Femur (tissue), 1 donor: Measurements from ENCODE around the gene GPR149.

Experiments used
- DNase-seq: peaks from one replicate; pipeline ENCODE4 v3.0.0-alpha.2; 2017

Gene GPR149

DNA sequence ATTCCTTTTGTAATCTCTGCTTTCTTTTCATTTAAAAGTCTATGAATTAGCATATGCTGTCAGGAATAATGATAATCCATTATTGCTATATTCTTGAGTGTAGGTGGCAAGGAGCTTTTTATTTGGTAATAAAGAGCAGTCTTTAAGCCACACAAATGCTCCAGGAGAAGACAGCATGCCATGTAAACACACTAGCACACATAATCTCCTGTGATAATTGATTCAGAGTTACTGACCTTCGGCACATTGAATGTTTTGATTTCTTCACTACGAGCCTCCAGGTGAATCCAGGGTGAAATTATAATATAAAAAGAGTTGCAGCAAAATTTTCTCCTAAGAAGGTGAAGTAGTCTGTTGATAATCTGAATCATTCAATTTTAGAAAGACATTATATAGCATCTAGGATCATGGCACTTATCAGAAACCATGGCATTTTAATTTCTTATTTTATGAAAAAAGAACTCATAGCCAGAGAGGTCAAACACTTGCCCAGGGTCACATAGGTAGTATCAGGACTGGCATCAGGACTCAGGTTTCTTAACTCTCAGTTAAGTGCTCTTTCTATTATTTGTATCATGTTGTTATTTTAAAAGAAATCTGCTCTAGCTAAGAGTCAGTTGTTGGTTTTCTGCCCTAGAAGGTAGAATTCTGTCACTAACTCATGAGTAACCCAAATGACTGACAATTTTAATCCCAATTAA is 84.4 kb downstream of the GPR149 start:
- no peak for DNase-seq

DNA sequence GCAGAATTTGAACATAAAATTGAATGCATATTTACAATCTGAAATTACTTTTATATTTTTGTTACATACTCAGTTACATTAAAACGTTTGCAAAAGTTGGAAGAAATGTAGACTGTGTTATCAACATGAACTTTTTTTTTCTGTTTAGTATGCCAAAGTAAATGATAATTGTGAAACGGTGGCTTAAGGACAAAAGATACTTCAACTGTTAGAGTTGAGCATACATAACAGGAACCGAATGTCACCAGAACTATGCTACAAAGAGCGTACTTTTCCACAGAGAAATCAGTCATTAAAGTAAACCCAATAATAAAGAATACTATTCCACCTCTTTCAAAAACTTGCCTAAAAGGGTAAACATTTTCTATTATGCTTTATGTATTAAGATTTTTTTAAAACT is 91.4 kb downstream of the GPR149 start:
- DNase-seq: no peak

DNA sequence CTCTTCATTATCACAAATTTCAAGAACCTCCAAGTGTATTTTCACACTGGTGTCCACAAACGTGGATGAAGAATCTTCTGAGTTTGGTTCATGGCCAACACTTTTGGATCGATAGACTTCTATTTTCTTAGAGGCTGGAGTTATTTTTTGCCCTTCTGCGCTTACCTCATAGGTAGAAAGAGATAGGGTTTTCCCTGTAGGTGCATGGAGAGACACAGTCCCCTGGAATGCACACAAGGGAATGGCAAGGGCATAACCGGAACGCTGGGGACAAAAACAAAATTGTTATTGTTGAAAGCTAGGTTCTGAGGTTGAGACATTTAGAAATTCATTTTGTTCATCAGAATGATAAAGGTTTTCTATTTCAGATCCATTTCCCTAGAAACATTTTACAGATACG is 92.0 kb downstream of the GPR149 start:
- DNase-seq: no peak

DNA sequence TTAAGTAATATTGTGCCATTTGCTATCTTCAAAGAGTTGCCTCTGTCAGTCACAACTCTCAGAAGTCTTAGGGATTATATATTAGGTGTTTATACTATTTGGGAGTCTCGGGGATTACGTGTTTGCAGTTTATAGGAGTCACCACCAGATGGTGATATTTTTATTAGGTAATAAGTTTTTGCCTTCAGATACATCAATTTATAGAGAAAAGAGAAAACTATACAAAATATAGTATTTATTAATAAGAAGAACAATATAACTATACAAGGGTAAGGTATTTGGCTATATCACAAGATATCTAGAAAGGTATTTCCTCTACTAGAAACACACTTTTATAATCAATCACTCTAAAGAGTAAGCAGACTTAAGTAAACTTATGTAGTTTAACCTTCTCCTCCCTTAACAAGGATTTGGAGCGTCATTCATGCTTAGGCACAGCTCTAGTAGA is 95.0 kb downstream of the GPR149 start:
- no peak for DNase-seq

DNA sequence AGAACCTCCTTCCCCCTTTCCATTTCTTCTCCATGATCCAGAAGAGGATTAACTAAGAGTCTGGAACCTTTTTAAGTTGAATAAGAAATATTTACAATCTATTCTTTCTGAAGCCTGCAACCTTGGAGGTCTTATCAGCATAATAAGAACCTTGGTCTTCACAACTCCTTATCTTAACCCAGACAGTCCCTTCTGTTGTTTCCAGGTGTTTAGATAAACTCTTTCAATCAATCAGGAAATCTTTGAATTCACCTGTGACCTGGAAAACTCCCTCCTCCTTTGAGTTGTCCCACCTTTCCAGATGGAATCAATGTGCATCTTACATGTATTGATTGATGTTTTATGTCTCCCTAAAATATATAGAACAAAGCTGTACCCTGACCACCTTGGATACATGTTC is 102.1 kb downstream of the GPR149 start:
- DNase-seq: no peak

DNA sequence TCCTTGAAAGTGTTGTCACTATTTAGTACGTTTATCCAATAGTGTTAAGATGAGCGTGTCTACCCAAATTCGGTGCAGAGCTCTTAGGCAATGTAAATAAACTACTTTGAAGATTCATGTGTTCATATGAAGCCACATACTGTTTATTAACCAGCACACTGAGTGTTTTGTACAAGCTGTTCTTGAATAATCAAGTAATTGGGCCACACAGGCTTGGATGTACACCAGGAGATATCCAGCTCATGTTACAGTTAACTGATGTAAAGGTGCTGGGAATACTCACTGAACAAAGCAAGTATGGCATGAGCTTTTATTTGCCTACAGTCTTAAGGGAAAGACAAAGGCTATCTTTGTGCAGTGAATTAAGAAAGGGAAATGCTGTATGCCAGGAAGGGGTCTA is 105.1 kb downstream of the GPR149 start:
- DNase-seq: no peak

DNA sequence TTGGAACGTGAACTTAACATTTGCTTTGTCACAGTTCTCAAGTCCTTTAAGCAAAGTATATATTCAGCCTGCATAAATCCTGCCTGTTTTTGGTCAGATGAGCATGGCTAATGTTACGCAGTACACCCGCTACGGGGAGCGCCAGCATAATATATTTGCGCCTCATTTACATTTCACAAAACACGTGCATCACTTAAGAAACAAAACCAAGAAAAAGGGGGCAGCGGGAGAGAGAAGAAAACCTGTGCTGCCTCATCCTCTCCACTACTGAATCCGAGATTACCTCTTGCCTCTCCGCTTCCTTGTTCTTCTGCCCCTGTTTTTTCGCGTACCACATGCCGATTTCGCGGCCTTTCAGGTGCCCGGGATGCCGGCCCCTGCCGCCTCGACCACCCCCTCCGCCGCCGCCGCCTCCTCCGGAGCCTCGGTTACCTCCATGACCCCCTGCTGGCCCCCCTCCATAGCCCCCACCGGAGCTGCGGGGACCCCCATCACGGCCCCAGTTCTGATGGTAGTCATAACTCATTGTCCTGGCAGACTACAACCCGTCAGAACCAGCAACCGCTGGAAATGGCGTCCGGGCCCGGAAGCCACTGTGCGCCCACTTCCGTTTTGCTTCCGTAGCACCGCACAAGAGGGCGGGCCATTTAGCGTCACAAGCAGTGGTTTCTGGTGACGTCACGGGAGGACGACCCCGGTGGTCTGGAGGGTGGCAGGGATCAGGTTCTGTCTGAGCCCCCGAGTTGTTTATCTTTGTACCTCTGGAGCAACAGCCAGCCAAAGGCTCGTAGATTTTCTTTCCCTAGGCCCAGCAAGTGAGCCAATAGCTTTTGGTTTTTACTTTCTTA is 105.9 kb downstream of the GPR149 start, which contains the start of gene DHX36:
DHX36 (minus strand) TSS at position 597 of the 848 bp plus-strand sequence; CDS start at position 526, 71 bp downstream.
- DNase-seq: peak; percentile 96

DNA sequence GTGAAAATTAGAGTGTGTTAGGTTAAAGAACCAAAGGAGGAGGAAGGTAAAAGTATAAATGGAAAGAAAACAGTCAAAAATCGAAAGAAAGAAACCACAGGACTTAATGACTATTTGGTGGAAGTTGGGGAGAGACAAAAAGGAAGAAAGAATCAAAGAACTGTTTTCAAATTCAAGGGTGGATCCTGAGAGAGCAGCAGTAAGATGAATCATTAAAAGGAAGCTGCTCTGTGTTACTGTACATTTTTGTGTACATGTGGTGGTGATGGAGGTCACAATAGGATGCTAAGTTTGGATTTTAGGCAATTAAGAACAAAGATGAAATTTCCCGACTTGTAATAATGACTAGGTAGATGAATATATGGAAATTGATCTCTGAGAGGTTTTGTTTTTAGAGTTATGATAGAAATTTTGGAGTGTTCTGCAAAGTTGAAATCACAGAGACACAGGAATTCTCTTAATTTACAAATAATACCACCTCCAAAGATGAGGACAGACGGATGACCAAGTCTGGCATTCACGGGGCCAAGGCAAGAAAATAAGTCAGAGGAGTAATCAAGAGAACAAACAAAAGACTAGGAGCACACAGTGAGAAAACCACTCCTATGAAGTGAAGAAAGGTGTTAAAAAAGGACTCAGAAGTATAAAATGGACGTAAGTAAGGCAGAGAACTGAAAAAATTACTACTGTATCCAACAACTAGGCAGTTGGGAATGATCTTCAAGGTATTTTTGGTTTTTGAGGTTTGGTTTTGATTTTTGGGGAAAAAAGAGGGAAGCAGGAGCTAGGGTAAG is 112.8 kb downstream of the GPR149 start:
- no peak for DNase-seq

DNA sequence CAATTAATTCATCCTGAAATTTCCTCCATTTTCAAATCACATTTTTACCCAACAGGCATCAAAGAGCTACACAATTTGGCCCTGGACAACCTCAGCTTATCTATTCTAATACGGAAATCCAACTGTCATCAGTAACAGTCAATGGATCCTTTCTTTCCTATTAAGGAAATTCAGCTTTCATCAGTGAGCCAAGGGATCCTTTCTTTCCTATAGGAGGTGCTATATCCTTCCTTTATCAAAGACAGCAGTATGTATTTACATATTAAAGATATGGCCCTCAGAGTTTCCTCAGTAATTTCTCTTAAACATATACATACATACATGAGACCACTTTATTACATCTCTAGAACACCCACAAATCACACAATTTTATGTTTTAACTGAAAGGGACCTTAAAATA is 115.8 kb downstream of the GPR149 start:
- no peak for DNase-seq

DNA sequence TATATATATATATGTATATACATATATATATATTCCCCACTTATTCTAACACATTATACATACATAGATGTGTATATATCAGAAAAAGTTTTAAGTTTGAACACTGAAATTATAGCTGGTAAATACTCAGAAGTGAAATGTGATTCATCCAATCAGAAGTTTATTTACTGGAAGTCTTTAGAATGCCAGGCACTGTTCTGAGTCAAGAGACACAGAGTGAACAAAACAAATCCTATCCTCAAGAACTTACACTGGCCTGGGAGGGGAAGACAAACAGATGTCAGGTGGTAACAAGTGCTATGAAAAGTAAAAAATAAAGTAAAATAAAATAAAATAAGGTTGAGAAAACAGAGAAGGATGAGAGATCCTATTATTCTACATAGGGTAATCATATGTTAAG is 119.2 kb downstream of the GPR149 start:
- no peak for DNase-seq

DNA sequence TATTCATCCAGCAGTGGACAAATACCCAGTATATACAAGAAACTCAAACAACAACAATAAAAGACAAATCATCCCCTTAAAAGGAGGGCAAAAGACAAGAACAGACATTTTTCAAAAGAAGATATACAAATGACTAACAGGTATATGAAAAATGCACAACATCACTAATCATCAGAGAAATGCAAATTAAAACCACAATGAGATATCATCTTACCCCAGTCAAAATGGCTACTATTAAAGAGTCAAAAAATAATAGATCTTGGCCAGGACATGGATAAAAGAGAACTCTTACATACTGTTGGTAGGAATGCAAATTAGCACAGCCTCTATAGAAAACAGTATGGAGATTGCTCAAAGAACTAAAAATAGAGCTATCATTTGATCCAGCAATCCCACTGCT is 122.6 kb downstream of the GPR149 start:
- no peak for DNase-seq

DNA sequence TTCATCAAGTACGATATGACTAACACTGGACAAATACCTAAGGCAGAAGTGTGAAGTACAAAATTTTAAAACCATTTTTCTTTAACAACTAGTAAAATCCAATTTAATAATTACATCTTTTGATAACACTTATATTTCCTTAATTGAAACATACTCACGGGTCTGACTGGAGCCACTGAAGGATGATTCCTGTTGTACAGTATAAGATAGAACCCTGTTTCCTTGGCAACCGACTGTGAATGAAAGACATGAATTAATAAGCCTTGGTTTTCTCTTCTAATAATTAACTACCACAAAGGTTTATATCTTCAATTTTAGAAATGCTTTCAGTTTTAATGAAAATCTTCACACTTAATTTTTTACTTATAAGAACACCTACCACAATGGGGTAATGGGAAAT is 125.1 kb downstream of the GPR149 start:
- no peak for DNase-seq

DNA sequence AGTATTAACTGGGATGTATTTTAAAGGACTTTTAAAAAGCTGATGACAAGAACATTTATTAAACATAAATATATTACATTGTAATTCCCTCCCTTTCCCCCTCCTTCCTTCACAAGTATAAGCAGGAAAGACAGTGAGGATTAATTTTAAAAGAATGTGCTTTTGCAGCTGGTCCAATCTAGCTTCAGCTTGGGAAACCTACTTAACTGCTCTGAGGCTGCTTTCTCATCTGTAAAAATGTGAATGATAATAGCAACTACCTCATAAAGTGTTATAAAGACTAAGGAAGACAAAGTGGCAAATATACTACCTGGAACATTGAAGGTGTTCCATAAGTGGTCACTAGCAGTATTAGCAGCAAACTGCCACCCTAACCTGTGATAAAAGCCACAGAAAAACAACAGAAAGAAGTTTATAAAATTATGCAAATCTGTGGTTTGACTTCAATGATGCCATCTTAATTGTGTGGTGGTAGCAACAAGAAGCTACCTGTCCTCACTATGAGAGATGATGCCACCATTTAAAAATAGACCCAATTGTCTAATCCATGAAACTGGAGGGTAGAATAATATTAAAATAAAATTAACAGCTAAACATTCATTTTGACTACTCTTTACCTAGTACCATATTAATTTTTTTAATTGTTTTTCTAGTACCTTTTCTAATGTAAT is 125.7 kb downstream of the GPR149 start:
- no peak for DNase-seq

DNA sequence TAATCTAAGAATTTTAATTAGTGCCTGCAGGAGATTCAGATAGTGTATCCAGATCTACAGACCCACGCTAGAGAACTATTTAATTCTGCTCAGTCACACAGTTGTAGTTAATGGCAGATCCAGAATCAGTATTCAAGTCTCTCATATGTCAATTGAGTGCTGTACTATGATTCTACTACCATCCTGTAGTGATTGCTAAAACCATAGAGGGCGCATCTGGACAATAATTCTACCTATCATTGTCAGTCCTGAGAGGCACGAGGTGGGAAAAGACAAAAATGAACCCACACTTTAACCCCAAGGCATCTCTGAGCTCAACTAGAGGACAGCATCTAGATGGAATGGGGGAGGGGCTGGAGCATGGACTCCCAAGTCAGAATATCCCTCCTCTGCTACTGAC is 128.4 kb downstream of the GPR149 start:
- no peak for DNase-seq

DNA sequence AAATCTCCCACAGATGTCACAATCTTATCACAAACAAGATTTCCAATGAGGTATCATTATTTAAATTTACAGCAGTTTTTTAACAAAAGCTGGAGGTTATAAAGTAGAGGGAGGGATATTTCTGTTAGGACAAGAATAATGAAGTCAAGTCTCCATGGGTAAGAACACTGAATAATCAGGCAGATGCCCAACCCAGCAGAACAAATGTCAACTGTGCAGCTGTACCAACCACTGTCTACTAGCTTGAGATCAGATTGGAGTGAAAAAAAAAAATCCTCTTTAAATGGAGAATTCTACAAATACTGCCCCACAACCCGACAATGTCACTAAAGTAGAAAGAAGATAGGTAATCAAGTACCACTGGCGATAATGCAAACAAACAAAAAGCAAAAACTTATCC is 136.0 kb downstream of the GPR149 start:
- no peak for DNase-seq

DNA sequence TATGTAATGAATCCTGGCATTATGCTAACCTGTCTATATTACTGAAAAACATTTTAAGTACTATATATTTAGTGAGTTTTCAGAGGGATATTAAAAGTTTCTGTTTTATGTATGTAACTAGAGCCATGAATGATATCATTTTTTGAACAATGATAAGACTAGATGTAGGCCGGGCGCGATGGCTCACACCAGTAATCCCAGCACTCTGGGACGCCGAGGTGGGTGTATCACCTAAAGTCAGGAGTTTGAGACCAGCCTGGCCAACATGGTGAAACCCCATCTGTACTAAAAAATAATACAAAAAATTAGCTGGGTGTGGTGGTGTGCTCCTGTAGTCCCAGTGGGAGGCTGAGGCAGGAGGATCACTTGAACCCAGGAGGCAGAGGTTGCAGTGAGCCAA is 139.8 kb downstream of the GPR149 start:
- no peak for DNase-seq
